Spinal cord (tissue), 10 donors: ENCODE results near the gene GDPD2. TPM values are rescaled to one million over a fixed set of nuclear protein-coding genes. Genes with fewer than 3 reads are reported as not detected.
"Not testable (repeated sequence)": the region's sequence is repeated elsewhere in the genome, so short reads cannot be mapped to it uniquely, and the experiment has no call there.

Source experiments
- DNase-seq, 6 donors: peaks; one replicate each; pipeline versions ENCODE4 v3.0.0 to v3.0.0-alpha.2; 2013 to 2015; ENCODE audit warnings: low spot score in 6 of 6, low read depth in 4 of 6
- H3K27ac ChIP-seq: one replicate; pipeline ENCODE4 v1.5.1; 2013; ENCODE audit warnings: low read depth, low read length, control low read depth
- H3K27me3 ChIP-seq: one replicate; pipeline ENCODE4 v1.6.1; 2013; ENCODE audit warnings: low read length; ENCODE audit not compliant: control insufficient read depth, insufficient read depth
- H3K36me3 ChIP-seq: one replicate; pipeline ENCODE4 v1.6.1; 2013; ENCODE audit warnings: low read length; ENCODE audit not compliant: control insufficient read depth, insufficient read depth
- H3K4me1 ChIP-seq: one replicate; pipeline ENCODE4 v1.6.1; 2013; ENCODE audit warnings: low read length; ENCODE audit not compliant: control insufficient read depth, insufficient read depth
- H3K4me3 ChIP-seq: one replicate; pipeline ENCODE4 v1.5.1; 2013; ENCODE audit warnings: low read depth, low read length, control low read depth
- H3K9me3 ChIP-seq: one replicate; pipeline ENCODE4 v1.6.1; 2013; ENCODE audit warnings: low read length; ENCODE audit not compliant: control insufficient read depth, insufficient read depth
- whole genome bisulfite sequencing: methylation state at CpG from one replicate; pipeline ENCODE4 v1.1.5; 2013; ENCODE audit warnings: missing lambda C conversion rate; ENCODE audit not compliant: insufficient coverage; 5-methylcytosine and 5-hydroxymethylcytosine counted together
- long read RNA-seq, 4 donors: transcript quantifications; one replicate each; lab custom pipeline, GENCODE V29; 2026
- polyA plus RNA-seq, 2 donors: library from polyadenylated mRNA; unstranded; fragments of 120-200 nt; gene quantifications; one replicate each; pipeline ENCODE4 v1.2.1, GENCODE V29; 2013; ENCODE audit not compliant: insufficient read length in 2 of 2
- total RNA-seq, 2 donors: library from RNA; depleted of rRNA in 1 of 2; stranded (reverse); fragments of 120-200 nt in 1 of 2; fragments of >200 nt in 1 of 2; gene quantifications; one replicate each; pipeline versions ENCODE4 v1.2.3 to v1.2.4, GENCODE V29; 2013 to 2014
- donor health status: healthy.

Gene GDPD2, protein sequence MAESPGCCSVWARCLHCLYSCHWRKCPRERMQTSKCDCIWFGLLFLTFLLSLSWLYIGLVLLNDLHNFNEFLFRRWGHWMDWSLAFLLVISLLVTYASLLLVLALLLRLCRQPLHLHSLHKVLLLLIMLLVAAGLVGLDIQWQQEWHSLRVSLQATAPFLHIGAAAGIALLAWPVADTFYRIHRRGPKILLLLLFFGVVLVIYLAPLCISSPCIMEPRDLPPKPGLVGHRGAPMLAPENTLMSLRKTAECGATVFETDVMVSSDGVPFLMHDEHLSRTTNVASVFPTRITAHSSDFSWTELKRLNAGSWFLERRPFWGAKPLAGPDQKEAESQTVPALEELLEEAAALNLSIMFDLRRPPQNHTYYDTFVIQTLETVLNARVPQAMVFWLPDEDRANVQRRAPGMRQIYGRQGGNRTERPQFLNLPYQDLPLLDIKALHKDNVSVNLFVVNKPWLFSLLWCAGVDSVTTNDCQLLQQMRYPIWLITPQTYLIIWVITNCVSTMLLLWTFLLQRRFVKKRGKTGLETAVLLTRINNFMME
- total RNA-seq, result 1 to 10 TPM; 6.5 to 9.6 TPM
- 10 to 100 TPM; 35.0 to 45.3 TPM for polyA plus RNA-seq
- long read RNA-seq, donor 1, partial matches to known transcripts, result 0 of 3 reads
- long read RNA-seq, donor 1, other reads (novel, unspliced or antisense), result 0 of 3 reads
- long read RNA-seq, donor 2, result 0 reads
- long read RNA-seq, donor 3, result 0 reads
- long read RNA-seq, donor 4, result 0 reads

DNA sequence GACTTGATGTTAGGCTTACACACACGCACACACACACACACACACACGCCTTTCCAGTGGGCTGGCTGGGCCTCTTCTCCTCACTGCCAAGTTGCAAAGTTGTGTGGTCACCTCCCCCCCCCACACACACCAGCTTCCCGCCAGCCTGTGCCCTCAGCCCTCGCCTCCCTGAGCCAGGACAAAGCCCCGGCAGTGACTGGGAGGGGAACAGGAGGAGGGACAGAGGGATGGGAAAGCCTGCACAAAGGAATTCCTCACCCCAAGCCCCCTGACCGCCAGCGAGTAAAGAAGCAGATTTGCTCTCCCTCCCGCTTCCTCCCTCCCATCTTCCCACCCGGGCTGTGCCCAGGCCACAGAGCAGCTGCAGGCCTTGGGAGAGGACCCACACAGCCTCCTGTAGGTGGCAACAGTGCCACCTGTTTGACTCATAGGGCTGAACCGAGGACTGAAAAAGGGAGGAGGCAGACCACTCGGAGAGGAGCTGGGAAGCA, at the start of gene GDPD2:
Gene GDPD2, plus strand, starts transcription at position 464 of the 491 bp plus-strand sequence. CDS start 1,671 bp downstream, outside the sequence.
- Histone ChIP-seq H3K4me1 (peaks cover 46% of the 10 kb centered on the region), H3K36me3 (peaks cover 6% of the 10 kb centered on the region), H3K27me3 (no peaks in the 10 kb centered on the region), H3K27ac (peak within 1 kb of the TSS; percentile 65), H3K4me3 (peak within 1 kb of the TSS; percentile 28), H3K9me3 (no peaks in the 10 kb centered on the region)
- 26% methylated on average over 6 of the region's 11 CpGs for WGBS
- DNase-seq, result peak in 4 of 6 donors; percentile 50 to 87 (median 73)

DNA sequence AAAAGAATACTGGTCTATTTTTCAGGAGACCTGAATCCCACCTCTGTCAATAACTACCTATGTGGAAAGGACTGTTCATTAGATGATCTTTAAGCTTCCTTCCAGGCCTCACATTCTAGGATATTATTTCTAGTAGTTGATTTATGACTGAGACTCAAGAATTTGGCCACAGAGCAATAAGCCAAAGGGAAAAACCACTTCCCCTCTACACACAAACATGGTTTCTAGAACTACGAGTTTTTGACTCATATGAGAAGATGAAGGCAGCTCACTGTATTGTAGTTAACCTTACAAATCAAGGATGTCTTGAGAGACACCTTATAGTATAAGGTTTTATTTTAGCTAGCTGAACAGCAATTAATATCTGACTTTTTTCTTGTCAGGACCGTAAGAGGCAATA, 36.9 kb upstream of the GDPD2 start:
- Histone ChIP-seq H3K4me3 (no peak overlapping the region), H3K9me3 (no peaks in the 10 kb centered on the region), H3K4me1 (no peaks in the 10 kb centered on the region), H3K27me3 (no peaks in the 10 kb centered on the region), H3K36me3 (no peaks in the 10 kb centered on the region), H3K27ac (no peak overlapping the region)
- no peak for DNase-seq
- WGBS, result no CpG with 5 or more reads among the region's 2 CpGs

GRCh38 chrX:70398899-70399298, 24.2 kb upstream of the GDPD2 start:
- Histone ChIP-seq H3K9me3 (no peaks in the 10 kb centered on the region), H3K4me3 (no peak overlapping the region), H3K27ac (no peak overlapping the region), H3K36me3 (no peaks in the 10 kb centered on the region), H3K4me1 (no peaks in the 10 kb centered on the region), H3K27me3 (no peaks in the 10 kb centered on the region)
- 83% methylated on average over 2 of the region's 4 CpGs for WGBS
- DNase-seq, result no peak

GRCh38 chrX:70400181-70400580, 22.9 kb upstream of the GDPD2 start:
- not testable (repeated sequence) for DNase-seq, H3K36me3 ChIP-seq, H3K4me3 ChIP-seq, H3K9me3 ChIP-seq, H3K4me1 ChIP-seq, H3K27ac ChIP-seq, H3K27me3 ChIP-seq
- WGBS, result no CpG with 5 or more reads among the region's 3 CpGs

DNA sequence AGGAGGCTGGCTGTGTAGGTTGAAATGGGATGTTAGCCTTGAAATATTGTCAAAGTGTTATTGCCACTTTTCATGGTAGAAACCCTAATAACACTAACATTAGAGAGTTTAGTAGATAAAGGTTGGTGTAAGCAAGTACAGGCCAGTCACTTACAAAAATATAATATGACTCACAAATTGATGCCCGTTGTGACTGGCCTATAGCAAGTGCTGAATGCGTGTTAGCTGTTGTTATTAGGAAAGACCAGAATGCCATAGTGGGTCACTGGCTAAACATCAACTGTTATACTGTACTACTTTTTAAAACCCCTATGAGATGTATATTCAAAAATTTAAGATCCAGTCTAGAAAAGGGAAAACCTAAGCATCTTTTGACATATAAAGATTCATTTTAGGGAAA, 20.4 kb upstream of the GDPD2 start:
- no CpG with 5 or more reads among the region's 2 CpGs for WGBS
- Histone ChIP-seq H3K4me3 (no peak overlapping the region), H3K27me3 (no peaks in the 10 kb centered on the region), H3K27ac (no peak overlapping the region), H3K9me3 (no peaks in the 10 kb centered on the region), H3K4me1 (no peaks in the 10 kb centered on the region), H3K36me3 (no peaks in the 10 kb centered on the region)
- no peak for DNase-seq

DNA sequence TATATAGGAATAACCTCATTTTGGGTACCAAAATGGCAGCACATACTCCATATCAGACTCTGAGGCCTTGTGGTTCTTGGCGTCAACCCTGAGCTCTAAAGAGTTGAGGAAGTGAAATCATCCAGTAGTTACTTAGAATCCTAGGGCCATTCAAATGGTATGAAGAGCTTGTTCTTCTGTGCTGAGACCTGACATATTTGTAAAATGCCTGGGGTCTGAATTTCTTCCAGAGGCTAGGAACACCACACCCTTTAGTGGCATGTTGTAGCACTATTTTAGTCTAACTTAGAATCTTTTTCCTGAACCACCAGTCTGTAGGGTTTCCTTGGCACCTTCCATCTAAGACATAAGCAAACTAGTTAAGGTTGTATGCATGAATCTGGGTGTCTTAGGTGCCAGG, 18.1 kb upstream of the GDPD2 start:
- no CpG with 5 or more reads among the region's 1 CpG for WGBS
- no peaks in the 10 kb centered on the region for H3K9me3 ChIP-seq
- no peak overlapping the region for H3K4me3 ChIP-seq
- H3K27ac ChIP-seq, result no peak overlapping the region
- no peaks in the 10 kb centered on the region for H3K36me3 ChIP-seq
- no peaks in the 10 kb centered on the region for H3K4me1 ChIP-seq
- no peaks in the 10 kb centered on the region for H3K27me3 ChIP-seq
- DNase-seq, result no peak

DNA sequence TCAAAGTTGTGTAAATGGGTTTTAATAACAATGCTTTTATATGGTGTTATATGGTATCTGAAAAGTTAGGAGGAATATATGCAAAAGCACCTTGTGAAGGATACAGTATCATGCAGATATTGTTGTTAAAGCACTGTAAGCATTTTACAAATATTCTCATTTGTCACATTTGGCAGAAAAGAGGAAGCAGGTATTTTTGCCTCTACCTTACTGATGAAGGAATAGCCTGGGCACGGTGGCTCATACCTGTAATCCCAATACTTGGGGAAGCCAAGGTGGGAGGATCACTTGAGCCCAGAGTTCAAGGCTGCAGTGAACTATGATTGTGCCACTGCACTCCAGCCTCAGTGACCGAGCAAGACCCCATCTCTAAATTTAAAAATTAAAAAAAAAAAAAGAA, 12.2 kb upstream of the GDPD2 start:
- Histone ChIP-seq H3K36me3 (no peaks in the 10 kb centered on the region), H3K4me3 (no peak overlapping the region), H3K27ac (no peak overlapping the region), H3K27me3 (no peaks in the 10 kb centered on the region), H3K4me1 (no peaks in the 10 kb centered on the region), H3K9me3 (no peaks in the 10 kb centered on the region)
- DNase-seq, result no peak
- 63% methylated on average over 1 of the region's 2 CpGs for WGBS

GRCh38 chrX:70411475-70411874, 11.6 kb upstream of the GDPD2 start:
- no peak for DNase-seq
- Histone ChIP-seq H3K9me3 (no peaks in the 10 kb centered on the region), H3K4me3 (no peak overlapping the region), H3K4me1 (no peaks in the 10 kb centered on the region), H3K36me3 (no peaks in the 10 kb centered on the region), H3K27ac (no peak overlapping the region), H3K27me3 (no peaks in the 10 kb centered on the region)
- 68% methylated on average over 3 of the region's 3 CpGs for WGBS

DNA sequence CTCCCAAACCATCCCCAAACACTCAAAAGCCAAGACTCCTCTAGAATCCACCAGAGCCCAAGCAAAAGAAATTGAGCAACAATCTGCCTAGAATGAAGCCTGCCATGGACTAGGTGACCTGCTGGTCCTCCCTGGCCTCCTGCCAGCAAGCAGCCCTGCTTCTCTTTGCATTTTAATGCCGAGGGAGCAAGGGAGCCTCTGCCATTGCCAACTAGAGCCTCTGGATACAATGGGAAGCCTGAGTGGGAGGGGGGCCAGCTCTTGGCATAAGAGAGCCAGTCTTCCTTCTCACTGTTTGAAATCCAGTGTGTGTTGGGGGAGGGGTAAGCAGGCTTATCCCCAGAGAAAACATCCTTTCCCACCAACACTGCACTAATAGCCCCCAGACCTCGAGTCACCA, 1.5 kb upstream of the GDPD2 start:
- H3K9me3 ChIP-seq, result no peaks in the 10 kb centered on the region
- H3K4me3 ChIP-seq, result no peak overlapping the region
- WGBS, result 28% methylated on average over 2 of the region's 2 CpGs
- no peaks in the 10 kb centered on the region for H3K27me3 ChIP-seq
- H3K27ac ChIP-seq, result no peak overlapping the region
- peaks cover 46% of the 10 kb centered on the region for H3K4me1 ChIP-seq
- DNase-seq, result peak in 4 of 6 donors; percentile 54 to 92 (median 78)
- H3K36me3 ChIP-seq, result peaks cover 5% of the 10 kb centered on the region
